ENCODE measurements around the gene STYXL2. TPM values are rescaled to one million over a fixed set of nuclear protein-coding genes. Genes with fewer than 3 reads are reported as not detected.

Gene STYXL2
- total and polyA plus RNA-seq, 2 of the 8 experiments (the other 6 are each of a cell fraction or from before 2014, with no cell fraction given): 0.09 to 0.22 TPM

DNA sequence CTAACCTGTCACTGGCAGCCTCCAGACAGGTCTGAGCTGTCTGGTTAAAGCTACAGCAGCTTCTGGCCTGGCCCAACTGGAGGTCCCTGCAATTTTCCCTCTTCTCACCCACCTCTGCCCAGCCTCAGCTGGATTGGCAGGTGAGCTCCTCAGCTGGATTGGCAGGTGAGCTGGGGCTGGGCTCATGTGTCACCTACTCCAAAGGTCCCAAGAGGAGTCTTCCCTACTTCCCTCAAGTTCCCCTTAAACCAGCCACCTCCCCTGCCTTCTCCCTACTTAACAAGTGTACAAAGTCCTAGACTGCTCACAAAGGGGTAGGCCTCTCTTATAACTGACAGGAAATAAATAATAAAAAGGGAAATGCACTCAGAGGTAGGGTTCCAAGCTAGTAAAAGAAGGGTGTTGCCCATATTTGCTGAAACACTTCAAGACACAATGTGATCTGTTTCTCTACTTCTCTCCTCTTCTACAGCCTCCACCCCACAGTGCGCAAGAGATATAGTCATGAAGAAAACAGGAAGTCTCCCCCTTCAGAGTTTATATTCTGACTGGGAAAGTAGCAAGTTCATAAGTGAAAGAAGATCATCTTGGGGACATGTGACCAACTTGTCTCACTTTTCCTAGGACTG lies 3.4 kb upstream of the STYXL2 start, which contains the start of gene GPA33:
GPA33 (minus strand) TSS at position 64 of the 629 bp plus-strand sequence. CDS start 90 bp downstream, outside the sequence.
- no peaks in the 10 kb centered on the region for H3K79me1 ChIP-seq (ENCODE audit: low read depth, low read length)
- H3K9me3 ChIP-seq (ENCODE audit: insufficient read depth in 2 of 2, low read depth in 1 of 2, low read length in 1 of 2): no peaks in the 10 kb centered on the region; a peak in 1 of 4 replicates
- H3K4ac ChIP-seq (replicated peaks; ENCODE audit: insufficient read length, low read depth, low read length): no peak within 1 kb of the TSS
- H4K5ac ChIP-seq (ENCODE audit: insufficient read length, low read depth, low read length): no peak within 1 kb of the TSS
- no peak within 1 kb of the TSS for H4K91ac ChIP-seq (replicated peaks; ENCODE audit: insufficient read length, low read length)
- FAIRE-seq: no peak
- no peak within 1 kb of the TSS for H2BK120ac ChIP-seq (replicated peaks; ENCODE audit: low read depth, low read length)
- H3K27ac ChIP-seq (ENCODE audit: low read depth, low read length): no peak within 1 kb of the TSS
- H3K79me2 ChIP-seq (ENCODE audit: control insufficient read depth in 1 of 2, insufficient read depth in 2 of 2, low read length in 2 of 2): no peaks in the 10 kb centered on the region
- CTCF ChIA-PET (ENCODE audit: partially characterized antibody): interaction anchor here (0.6 to 2.0 kb wide), 3 partner anchors 9 to 35 kb away, joined by 4 to 8 read pairs (median 6); no protein-coding TSS in a partner anchor
- H3K9ac ChIP-seq (replicated peaks in 1 of 4; ENCODE audit: extremely low read depth in 1 of 4, low read depth in 3 of 4, low read length in 3 of 4): no peak within 1 kb of the TSS
- no peak within 1 kb of the TSS for H2BK5ac ChIP-seq (ENCODE audit: low read depth, low read length)
- H2AFZ ChIP-seq (ENCODE audit: low read length): no peak within 1 kb of the TSS
- no peak within 1 kb of the TSS for H2BK12ac ChIP-seq (ENCODE audit: low read depth, low read length)
- H4K8ac ChIP-seq (ENCODE audit: extremely low read depth, insufficient read depth, low read length): no peak within 1 kb of the TSS
- TF ChIP-seq POU5F1 (IDR thresholded peaks at IDR 0.05; ENCODE audit: low read depth, low read length): no peak
- no peaks in the 10 kb centered on the region for H3K36me3 ChIP-seq (ENCODE audit: control insufficient read depth in 2 of 4, insufficient read depth in 4 of 4, low read length in 3 of 4)
- H3K4me3 ChIP-seq (ENCODE audit: extremely low read depth in 1 of 4, insufficient read depth in 2 of 4, low read depth in 3 of 4, low read length in 4 of 4): no peak within 1 kb of the TSS
- POLR2A ChIA-PET (ENCODE audit: partially characterized antibody): interaction anchor here (0.6 kb wide), 1 partner anchor 40 kb away, joined by 3 read pairs; no protein-coding TSS in a partner anchor
- no peaks in the 10 kb centered on the region for H4K20me1 ChIP-seq (replicated peaks in 1 of 2; ENCODE audit: control insufficient read depth in 1 of 2, insufficient read depth in 2 of 2, low read length in 2 of 2)
- DNase-seq (ENCODE audit: low read depth in 1 of 2, low spot score in 2 of 2): no peak
- no peaks in the 10 kb centered on the region for H3K27me3 ChIP-seq (replicated peaks in 1 of 4; ENCODE audit: control insufficient read depth in 3 of 4, extremely low read depth in 1 of 4, insufficient read depth in 3 of 4, low read length in 3 of 4)
- no peak within 1 kb of the TSS for H3K4me2 ChIP-seq (ENCODE audit: insufficient read depth in 1 of 2, low read depth in 2 of 2, low read length in 2 of 2)
- peaks cover 3 to 10% (median 5%) of the 10 kb centered on the region in 4 experiments; a peak in 5 of 7 replicates for H3K4me1 ChIP-seq (replicated peaks in 1 of 4; ENCODE audit: control insufficient read depth in 3 of 4, insufficient read depth in 4 of 4, low read length in 3 of 4)
- H3K23ac ChIP-seq (ENCODE audit: insufficient read length): no peak within 1 kb of the TSS
- no peak within 1 kb of the TSS for H3K18ac ChIP-seq (ENCODE audit: extremely low read depth, low read length)
- no peak within 1 kb of the TSS for H3K56ac ChIP-seq (replicated peaks; ENCODE audit: insufficient read length, low read depth, low read length)
- no peak within 1 kb of the TSS for H2AK5ac ChIP-seq (ENCODE audit: low read depth, low read length)
- no peak within 1 kb of the TSS for H3K14ac ChIP-seq (ENCODE audit: insufficient read length)
- H3K23me2 ChIP-seq (ENCODE audit: low read depth, low read length): peaks cover 2% of the 10 kb centered on the region
- no peak within 1 kb of the TSS for H2BK15ac ChIP-seq (ENCODE audit: low read length)
- 100% methylated on average over 1 of the region's 1 CpG; no CpG with 5 or more reads in 1 of the 2 experiments for WGBS, 2 experiments (ENCODE audit: extremely low coverage in 1 of 2, insufficient coverage in 1 of 2, insufficient read length in 1 of 2, insufficient replicate concordance in 2 of 2, low coverage in 1 of 2, low lambda C conversion rate in 2 of 2, missing lambda C conversion rate in 1 of 2)
- H2BK20ac ChIP-seq (ENCODE audit: low read length): no peak within 1 kb of the TSS
